OCI-LY3 (cell line): Measurements from ENCODE around the gene ASIC4.

ENCODE experiments used
- H2AFZ ChIP-seq: fragments of 200-600, 300-600 bp; shearing (Covaris generic); 2 replicates; pipeline ENCODE4 v1.6.0; 2014; ENCODE audit warnings: antibody characterized with exemption, low read depth, low read length
- H3K27ac ChIP-seq: fragments of 200-600, 300-600 bp; sonication (generic); 2 replicates; pipeline ENCODE4 v1.5.1; 2014; ENCODE audit warnings: mild to moderate bottlenecking, low read length, moderate library complexity, mixed read lengths
- H3K27me3 ChIP-seq: fragments of 200-600, 300-600 bp; sonication (generic); 2 replicates; pipeline ENCODE4 v1.6.1; 2014; ENCODE audit warnings: low read depth, low read length, mixed read lengths
- H3K36me3 ChIP-seq: fragments of 200-600, 300-600 bp; sonication (generic); replicated peaks from 2 replicates; pipeline ENCODE3; 2014; ENCODE audit warnings: low read depth, low read length, mixed read lengths
- H3K4me1 ChIP-seq: fragments of 300-600, 200-600 bp; sonication (generic); 2 replicates; pipeline ENCODE4 v1.6.1; 2014; ENCODE audit warnings: low read length, mixed read lengths
- H3K4me2 ChIP-seq: fragments of 200-600, 300-600 bp; sonication (generic); 2 replicates; pipeline ENCODE4 v1.6.1; 2014; ENCODE audit warnings: low read length, mixed read lengths
- H3K4me3 ChIP-seq: fragments of 300-600, 200-600 bp; sonication (generic); 2 replicates; pipeline ENCODE4 v1.5.1; 2014; ENCODE audit warnings: antibody characterized with exemption, mild to moderate bottlenecking, low read length, moderate library complexity
- H3K79me2 ChIP-seq: fragments of 300-600, 200-600 bp; shearing (Covaris generic); 2 replicates; pipeline ENCODE4 v1.6.1; 2014; ENCODE audit warnings: mild to moderate bottlenecking, low read length, mixed read lengths
- H3K9ac ChIP-seq: fragments of 300-600, 200-600 bp; shearing (Covaris generic); 2 replicates; pipeline ENCODE4 v1.6.0; 2014; ENCODE audit warnings: mild to moderate bottlenecking, low read length, moderate library complexity
- H3K9me3 ChIP-seq: fragments of 200-600, 300-600 bp; shearing (Covaris generic); 2 replicates; pipeline ENCODE4 v1.6.1; 2014; ENCODE audit warnings: low read length, mixed read lengths; ENCODE audit not compliant: insufficient read depth
- H4K20me1 ChIP-seq: fragments of 200-600, 300-600 bp; sonication (generic); 2 replicates; pipeline ENCODE4 v1.6.1; 2016; ENCODE audit warnings: low read length, mixed read lengths; ENCODE audit not compliant: insufficient read depth
- EZH2phosphoT487 ChIP-seq: fragments of 200-600 bp; shearing (Covaris generic); IDR thresholded peaks from 2 replicates; pipeline ENCODE4 v1.6.1; 2018; ENCODE audit warnings: antibody characterized with exemption, mixed run types, low read depth
- TF ChIP-seq, protein P1 (sequence below): fragments of 200-600, 300-600 bp; sonication (generic); IDR thresholded peaks from 2 replicates; pipeline ENCODE4 v1.5.1; 2014; ENCODE audit warnings: antibody characterized with exemption, low read length, low read depth

The ASIC4 gene

DNA sequence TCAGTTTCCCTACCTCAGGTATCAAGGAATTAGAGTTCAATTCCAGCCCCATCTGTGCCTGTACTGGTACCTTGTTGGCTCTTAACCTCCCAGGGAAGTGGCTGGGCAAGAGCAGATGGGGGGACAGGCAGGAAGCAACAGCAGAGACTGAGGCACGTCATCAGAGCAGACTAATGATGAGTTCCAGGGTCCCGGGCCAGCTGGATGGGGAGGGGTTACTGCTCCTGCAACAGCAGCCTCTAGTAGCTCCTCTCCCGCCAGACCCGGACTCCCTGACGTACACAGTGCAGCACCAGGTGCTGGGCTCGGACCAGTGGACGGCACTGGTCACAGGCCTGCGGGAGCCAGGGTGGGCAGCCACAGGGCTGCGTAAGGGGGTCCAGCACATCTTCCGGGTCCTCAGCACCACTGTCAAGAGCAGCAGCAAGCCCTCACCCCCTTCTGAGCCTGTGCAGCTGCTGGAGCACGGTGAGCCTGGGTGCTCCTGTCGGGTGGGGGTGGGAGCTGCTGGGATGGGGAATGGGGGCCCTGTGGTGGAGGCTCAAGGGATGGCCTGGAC is 41.6 kb upstream of the ASIC4 start:
- Histone ChIP-seq H3K27me3 (no peaks in the 10 kb centered on the region; the same call in 1 of the 2 replicates), H4K20me1 (no peaks in the 10 kb centered on the region), H3K9me3 (no peaks in the 10 kb centered on the region), H3K36me3 (no peaks in the 10 kb centered on the region), H3K4me1 (no peaks in the 10 kb centered on the region), H3K9ac (no peak overlapping the region), H2AFZ (no peak overlapping the region), H3K4me3 (no peak overlapping the region), H3K79me2 (no peaks in the 10 kb centered on the region), H3K4me2 (no peak overlapping the region), H3K27ac (no peak overlapping the region)
- TF ChIP-seq, protein P1, sequence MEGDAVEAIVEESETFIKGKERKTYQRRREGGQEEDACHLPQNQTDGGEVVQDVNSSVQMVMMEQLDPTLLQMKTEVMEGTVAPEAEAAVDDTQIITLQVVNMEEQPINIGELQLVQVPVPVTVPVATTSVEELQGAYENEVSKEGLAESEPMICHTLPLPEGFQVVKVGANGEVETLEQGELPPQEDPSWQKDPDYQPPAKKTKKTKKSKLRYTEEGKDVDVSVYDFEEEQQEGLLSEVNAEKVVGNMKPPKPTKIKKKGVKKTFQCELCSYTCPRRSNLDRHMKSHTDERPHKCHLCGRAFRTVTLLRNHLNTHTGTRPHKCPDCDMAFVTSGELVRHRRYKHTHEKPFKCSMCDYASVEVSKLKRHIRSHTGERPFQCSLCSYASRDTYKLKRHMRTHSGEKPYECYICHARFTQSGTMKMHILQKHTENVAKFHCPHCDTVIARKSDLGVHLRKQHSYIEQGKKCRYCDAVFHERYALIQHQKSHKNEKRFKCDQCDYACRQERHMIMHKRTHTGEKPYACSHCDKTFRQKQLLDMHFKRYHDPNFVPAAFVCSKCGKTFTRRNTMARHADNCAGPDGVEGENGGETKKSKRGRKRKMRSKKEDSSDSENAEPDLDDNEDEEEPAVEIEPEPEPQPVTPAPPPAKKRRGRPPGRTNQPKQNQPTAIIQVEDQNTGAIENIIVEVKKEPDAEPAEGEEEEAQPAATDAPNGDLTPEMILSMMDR = no peak
- no peak for TF ChIP-seq EZH2phosphoT487

- Histone ChIP-seq H3K27me3 (no peaks in the 10 kb centered on the region; the same call in none of the 2 replicates), H2AFZ (no peak overlapping the region), H3K9me3 (no peaks in the 10 kb centered on the region), H3K27ac (no peak overlapping the region), H3K4me2 (no peak overlapping the region), H3K36me3 (no peaks in the 10 kb centered on the region), H3K79me2 (no peaks in the 10 kb centered on the region), H3K4me1 (no peaks in the 10 kb centered on the region), H4K20me1 (no peaks in the 10 kb centered on the region), H3K4me3 (no peak overlapping the region), H3K9ac (no peak overlapping the region)
- TF ChIP-seq, protein P1 = no peak
- no peak for TF ChIP-seq EZH2phosphoT487
These were observed 40.8 kb upstream of the ASIC4 start for GRCh38 chr2:219473511-219473910.

- Histone ChIP-seq H3K4me3 (no peak overlapping the region), H3K27me3 (no peaks in the 10 kb centered on the region; the same call in none of the 2 replicates), H3K79me2 (no peaks in the 10 kb centered on the region), H3K9me3 (no peaks in the 10 kb centered on the region), H3K4me2 (no peak overlapping the region), H3K36me3 (no peaks in the 10 kb centered on the region), H3K9ac (no peak overlapping the region), H2AFZ (no peak overlapping the region), H3K27ac (no peak overlapping the region), H4K20me1 (no peaks in the 10 kb centered on the region), H3K4me1 (no peaks in the 10 kb centered on the region)
- no peak for TF ChIP-seq EZH2phosphoT487
- TF ChIP-seq, protein P1 = no peak
These were observed 39.8 kb upstream of the ASIC4 start for GRCh38 chr2:219474285-219475060.

GRCh38 chr2:219475278-219475677 is 39.0 kb upstream of the ASIC4 start:
- H3K9me3 ChIP-seq = no peaks in the 10 kb centered on the region
- TF ChIP-seq, protein P1 = no peak
- no peak for TF ChIP-seq EZH2phosphoT487
- no peaks in the 10 kb centered on the region; the same call in none of the 2 replicates for H3K27me3 ChIP-seq
- no peaks in the 10 kb centered on the region for H3K36me3 ChIP-seq
- H3K4me3 ChIP-seq = no peak overlapping the region
- no peaks in the 10 kb centered on the region for H4K20me1 ChIP-seq
- H3K79me2 ChIP-seq = no peaks in the 10 kb centered on the region
- no peak overlapping the region for H2AFZ ChIP-seq
- H3K4me1 ChIP-seq = no peaks in the 10 kb centered on the region
- H3K9ac ChIP-seq = no peak overlapping the region
- H3K4me2 ChIP-seq = no peak overlapping the region
- H3K27ac ChIP-seq = no peak overlapping the region
